Loucy (cell line): ENCODE results near the gene TMEM106A.

ENCODE experiments used
- EZH2phosphoT487 ChIP-seq: fragments of 200-600 bp; IDR thresholded peaks from 2 replicates; pipeline ENCODE4 v1.6.1; 2018; ENCODE audit warnings: antibody characterized with exemption, mild to moderate bottlenecking, moderate library complexity, borderline replicate concordance
- TF ChIP-seq, protein P1 (sequence below): fragments of 200-600 bp; sonication (generic); conservative IDR thresholded peaks from 2 replicates; pipeline ENCODE4 v1.5.1; 2014; ENCODE audit warnings: mild to moderate bottlenecking, antibody characterized with exemption, low read length

DNA sequence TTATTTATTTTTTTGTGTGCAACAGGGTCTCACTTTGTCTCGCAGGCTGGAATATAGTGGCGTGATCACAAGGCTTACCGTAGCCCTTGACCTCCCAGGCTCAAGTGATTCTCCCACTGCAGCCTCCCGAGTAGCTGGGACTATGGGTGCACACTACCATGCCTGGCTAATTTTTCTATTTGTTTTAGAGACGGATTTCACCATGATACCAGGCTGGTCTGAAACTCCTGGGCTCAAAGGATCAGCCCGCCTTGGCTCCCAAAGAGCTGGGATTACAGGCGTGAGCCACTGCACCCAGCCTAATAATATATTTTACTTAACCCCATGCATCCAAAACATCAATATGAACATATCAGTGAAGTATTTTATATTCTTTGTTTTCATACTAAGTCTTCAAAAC lies 14.7 kb downstream of the TMEM106A start:
- TF ChIP-seq, protein P1, sequence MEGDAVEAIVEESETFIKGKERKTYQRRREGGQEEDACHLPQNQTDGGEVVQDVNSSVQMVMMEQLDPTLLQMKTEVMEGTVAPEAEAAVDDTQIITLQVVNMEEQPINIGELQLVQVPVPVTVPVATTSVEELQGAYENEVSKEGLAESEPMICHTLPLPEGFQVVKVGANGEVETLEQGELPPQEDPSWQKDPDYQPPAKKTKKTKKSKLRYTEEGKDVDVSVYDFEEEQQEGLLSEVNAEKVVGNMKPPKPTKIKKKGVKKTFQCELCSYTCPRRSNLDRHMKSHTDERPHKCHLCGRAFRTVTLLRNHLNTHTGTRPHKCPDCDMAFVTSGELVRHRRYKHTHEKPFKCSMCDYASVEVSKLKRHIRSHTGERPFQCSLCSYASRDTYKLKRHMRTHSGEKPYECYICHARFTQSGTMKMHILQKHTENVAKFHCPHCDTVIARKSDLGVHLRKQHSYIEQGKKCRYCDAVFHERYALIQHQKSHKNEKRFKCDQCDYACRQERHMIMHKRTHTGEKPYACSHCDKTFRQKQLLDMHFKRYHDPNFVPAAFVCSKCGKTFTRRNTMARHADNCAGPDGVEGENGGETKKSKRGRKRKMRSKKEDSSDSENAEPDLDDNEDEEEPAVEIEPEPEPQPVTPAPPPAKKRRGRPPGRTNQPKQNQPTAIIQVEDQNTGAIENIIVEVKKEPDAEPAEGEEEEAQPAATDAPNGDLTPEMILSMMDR, result no peak
- TF ChIP-seq EZH2phosphoT487, result no peak
